Coronary artery (tissue), 2 donors: ENCODE data around the gene ARID1B.

Experiments used
- DNase-seq: peaks from one replicate; pipeline ENCODE4 v3.0.0-alpha.2; 2017; ENCODE audit warnings: low spot score
- H3K27ac ChIP-seq, 2 donors: fragments of 200-600 bp; sonication (generic); one replicate each; pipeline ENCODE4 v1.5.1; 2016 to 2019
- H3K4me3 ChIP-seq: fragments of 200-600 bp; sonication (generic); 2 replicates; pipeline ENCODE4 v1.5.1; 2016; ENCODE audit warnings: mild to moderate bottlenecking, moderate library complexity
- TF ChIP-seq, protein P1 (sequence below): fragments of 200-600 bp; sonication (generic); IDR thresholded peaks from one replicate; pipeline ENCODE4 v1.5.1; 2019; ENCODE audit warnings: antibody characterized with exemption

ARID1B gene

DNA sequence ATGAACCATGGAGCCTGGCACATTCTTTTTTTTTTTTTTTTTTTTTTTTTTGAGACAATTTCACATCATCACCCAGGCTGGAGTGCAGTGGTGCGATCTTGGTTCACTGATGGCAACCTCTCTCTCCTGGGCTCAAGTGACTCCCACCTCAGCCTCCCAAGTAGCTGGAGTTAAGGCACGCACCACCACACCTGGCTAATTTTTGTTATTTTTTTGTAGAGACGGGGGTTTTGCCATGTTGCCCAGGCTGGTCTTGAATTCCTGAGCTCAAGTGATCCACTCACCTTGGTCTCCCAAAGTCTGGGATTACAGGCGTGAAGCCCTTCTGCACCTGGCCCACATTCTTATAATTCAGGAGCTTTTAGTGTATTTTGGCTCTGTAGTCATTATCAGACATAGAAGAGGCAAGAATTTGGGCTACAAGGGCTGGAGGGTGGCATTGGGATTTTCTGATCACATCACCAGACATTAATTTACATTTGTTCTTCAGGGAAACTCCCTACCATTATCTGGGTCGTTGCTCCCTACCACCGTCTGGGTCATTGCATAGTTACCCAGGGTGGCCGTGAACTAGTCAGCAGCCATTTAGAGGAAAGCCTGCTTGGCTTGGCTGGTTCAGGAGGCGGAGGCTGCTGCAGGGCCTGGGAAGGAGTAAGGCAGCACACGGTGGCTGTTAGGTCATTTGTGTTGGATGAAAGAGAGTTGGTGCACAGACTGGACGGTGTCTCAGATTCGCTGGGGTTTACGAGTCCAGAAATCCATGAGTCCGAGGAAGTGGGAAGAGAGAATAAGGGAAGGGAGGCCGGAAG, 17.6 kb downstream of the ARID1B start:
- no peak for DNase-seq
- no peak overlapping the region for H3K27ac ChIP-seq
- H3K4me3 ChIP-seq: no peak overlapping the region
- TF ChIP-seq, protein P1, sequence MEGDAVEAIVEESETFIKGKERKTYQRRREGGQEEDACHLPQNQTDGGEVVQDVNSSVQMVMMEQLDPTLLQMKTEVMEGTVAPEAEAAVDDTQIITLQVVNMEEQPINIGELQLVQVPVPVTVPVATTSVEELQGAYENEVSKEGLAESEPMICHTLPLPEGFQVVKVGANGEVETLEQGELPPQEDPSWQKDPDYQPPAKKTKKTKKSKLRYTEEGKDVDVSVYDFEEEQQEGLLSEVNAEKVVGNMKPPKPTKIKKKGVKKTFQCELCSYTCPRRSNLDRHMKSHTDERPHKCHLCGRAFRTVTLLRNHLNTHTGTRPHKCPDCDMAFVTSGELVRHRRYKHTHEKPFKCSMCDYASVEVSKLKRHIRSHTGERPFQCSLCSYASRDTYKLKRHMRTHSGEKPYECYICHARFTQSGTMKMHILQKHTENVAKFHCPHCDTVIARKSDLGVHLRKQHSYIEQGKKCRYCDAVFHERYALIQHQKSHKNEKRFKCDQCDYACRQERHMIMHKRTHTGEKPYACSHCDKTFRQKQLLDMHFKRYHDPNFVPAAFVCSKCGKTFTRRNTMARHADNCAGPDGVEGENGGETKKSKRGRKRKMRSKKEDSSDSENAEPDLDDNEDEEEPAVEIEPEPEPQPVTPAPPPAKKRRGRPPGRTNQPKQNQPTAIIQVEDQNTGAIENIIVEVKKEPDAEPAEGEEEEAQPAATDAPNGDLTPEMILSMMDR: no peak

- Histone ChIP-seq H3K27ac (no peak overlapping the region), H3K4me3 (peak overlapping the region; percentile 1)
- TF ChIP-seq, protein P1: no peak
- no peak for DNase-seq
These were observed 18.6 kb downstream of the ARID1B start for GRCh38 chr6:156795825-156796224.

- TF ChIP-seq, protein P1: no peak
- Histone ChIP-seq H3K4me3 (no peak overlapping the region), H3K27ac (no peak overlapping the region)
- DNase-seq: no peak
These were observed 19.4 kb downstream of the ARID1B start for GRCh38 chr6:156796627-156797026.

DNA sequence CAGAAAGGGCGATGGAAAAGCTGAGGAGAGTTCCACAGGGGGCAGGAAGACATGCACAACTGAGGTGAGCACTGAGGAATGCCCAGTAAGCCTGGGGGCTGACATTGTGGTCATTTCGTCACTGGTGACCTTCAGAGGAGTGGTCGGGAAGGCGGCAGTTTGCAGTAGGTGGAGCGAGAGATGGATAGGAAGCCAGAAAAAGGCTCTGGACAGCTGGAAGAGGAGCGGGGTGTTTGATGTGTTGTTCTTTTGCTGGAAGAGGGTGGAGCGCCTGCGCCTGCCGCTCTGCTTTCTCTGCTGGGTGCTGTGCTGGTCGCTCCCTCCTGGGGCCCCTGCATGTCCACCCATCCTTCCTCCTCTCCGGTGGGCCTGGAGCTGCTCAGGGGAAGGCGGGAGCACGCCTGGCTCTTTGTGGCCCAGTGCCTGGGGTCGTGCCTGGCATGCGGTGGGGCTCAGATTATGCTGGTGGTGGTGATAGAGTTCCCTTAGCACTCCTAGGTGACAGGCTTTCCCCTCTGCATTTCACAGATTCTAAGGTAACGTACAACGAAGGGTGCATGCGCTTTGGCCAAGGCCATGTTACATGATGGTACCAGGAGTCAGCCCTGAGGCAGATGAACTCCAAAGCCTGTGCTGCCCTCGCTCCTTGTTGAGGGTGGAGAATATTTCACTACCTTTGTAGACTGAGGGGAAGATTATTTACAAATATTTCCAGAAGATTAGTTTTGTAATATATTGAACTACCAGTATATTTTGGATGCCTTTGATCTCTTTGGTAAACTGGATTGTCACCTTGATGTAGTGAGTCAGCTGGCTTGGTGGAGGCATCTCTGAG, 20.9 kb downstream of the ARID1B start:
- TF ChIP-seq, protein P1: no peak
- Histone ChIP-seq H3K4me3 (no peak overlapping the region), H3K27ac (no peak overlapping the region)
- DNase-seq: no peak

DNA sequence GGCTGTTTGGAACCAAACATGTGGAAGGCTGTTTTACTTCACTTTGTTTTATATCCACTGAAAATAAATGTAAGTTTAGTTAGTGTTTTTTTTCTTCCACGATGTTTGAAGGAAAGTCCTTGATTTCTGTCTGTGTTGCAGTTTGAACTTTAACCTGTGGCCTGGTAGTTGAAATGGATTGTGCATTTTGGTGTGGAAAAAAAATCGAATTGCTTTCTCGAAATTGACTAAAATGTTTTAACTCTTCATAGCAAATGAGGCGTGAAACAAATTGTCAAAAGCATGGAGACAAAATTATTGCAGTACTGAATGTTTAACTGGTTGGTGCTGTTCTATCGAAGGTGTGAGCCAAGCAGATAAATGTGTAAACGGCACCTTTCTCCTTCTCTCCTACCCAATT, 24.5 kb downstream of the ARID1B start:
- TF ChIP-seq, protein P1: no peak
- H3K4me3 ChIP-seq: no peak overlapping the region

GRCh38 chr6:156803353-156803752, 26.2 kb downstream of the ARID1B start:
- no peak overlapping the region for H3K4me3 ChIP-seq
- TF ChIP-seq, protein P1: no peak
- H3K27ac ChIP-seq: no peak overlapping the region
- no peak for DNase-seq

More for the DNA sequence above, 24.5 kb downstream of the ARID1B start:
- no peak overlapping the region for H3K27ac ChIP-seq
- DNase-seq: no peak
